VCaP (cell line): Measurements from ENCODE around the gene BCR.

Experiments
- H3K27ac ChIP-seq: fragments of 450-650 bp; 2 replicates; pipeline ENCODE4 v1.5.1; 2017
- TF ChIP-seq, protein P1 (sequence below): fragments of 450-650 bp; conservative IDR thresholded peaks from 2 replicates; pipeline ENCODE4 v1.5.1; 2017; ENCODE audit warnings: mild to moderate bottlenecking, moderate library complexity

Gene BCR

DNA sequence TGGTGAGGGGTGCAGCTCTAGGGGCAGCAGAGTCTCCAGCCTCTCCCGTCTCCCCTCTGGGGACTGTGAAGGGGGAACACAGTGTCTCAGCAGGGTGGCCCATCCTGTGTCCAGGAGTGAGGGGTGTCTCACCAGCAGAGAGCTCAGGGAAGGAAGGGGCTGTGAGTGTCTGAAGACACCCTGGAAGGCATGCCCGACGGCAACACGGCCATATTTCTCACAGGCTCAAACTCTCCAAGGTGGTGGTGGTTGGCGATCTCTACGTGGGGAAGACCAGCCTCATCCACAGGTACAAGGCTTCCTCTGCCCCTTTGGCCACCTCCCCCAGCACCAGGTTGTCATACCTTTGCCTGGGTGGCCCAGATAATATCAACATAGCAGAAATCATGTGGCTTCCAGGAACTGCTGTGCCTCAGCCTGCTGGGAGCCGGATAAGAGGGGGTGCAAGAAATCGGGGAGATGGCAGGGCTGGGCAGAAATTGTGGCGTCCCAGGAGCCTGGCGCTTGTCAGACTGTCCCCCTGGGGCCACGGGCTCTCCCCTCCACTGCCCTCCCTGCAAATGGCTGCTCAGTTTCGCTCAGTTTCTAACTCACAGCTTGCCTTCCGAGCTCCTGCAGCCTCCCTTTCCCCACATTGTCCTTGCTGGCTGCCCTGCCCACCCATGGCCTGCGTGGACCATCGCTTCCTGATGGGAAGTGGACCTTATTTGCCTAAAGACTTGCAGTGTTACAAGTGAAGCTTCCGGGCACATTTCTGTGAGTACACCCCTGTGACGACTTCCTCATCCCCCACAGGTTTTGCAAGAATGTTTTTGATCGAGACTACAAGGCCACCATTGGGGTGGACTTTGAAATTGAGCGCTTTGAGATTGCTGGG lies 27.8 kb upstream of the BCR start:
- H3K27ac ChIP-seq = peak overlapping the region; percentile 99; the same call in 1 of the 2 replicates
- TF ChIP-seq, protein P1, sequence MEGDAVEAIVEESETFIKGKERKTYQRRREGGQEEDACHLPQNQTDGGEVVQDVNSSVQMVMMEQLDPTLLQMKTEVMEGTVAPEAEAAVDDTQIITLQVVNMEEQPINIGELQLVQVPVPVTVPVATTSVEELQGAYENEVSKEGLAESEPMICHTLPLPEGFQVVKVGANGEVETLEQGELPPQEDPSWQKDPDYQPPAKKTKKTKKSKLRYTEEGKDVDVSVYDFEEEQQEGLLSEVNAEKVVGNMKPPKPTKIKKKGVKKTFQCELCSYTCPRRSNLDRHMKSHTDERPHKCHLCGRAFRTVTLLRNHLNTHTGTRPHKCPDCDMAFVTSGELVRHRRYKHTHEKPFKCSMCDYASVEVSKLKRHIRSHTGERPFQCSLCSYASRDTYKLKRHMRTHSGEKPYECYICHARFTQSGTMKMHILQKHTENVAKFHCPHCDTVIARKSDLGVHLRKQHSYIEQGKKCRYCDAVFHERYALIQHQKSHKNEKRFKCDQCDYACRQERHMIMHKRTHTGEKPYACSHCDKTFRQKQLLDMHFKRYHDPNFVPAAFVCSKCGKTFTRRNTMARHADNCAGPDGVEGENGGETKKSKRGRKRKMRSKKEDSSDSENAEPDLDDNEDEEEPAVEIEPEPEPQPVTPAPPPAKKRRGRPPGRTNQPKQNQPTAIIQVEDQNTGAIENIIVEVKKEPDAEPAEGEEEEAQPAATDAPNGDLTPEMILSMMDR = no peak

DNA sequence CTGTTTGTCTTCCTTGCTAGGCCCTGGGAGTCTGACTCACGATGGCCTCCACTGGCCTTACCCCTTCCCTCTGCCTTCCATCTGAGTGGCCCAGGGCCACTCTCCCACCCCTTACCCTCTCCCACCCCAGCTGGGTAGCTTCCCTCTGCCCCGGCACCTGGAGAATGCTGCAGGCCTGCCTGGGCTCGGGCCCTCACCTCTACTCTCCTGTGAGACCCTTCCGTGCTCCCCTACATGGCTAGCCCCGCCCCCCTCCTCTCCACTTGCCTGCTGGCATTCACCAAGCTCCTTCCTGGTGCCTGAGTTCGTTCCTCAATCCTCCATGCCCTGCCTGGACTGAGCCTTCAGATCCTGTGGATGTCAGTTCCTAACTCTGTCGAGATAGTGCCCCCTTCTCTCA lies 26.3 kb upstream of the BCR start:
- H3K27ac ChIP-seq = no peak overlapping the region
- TF ChIP-seq, protein P1 = no peak

DNA sequence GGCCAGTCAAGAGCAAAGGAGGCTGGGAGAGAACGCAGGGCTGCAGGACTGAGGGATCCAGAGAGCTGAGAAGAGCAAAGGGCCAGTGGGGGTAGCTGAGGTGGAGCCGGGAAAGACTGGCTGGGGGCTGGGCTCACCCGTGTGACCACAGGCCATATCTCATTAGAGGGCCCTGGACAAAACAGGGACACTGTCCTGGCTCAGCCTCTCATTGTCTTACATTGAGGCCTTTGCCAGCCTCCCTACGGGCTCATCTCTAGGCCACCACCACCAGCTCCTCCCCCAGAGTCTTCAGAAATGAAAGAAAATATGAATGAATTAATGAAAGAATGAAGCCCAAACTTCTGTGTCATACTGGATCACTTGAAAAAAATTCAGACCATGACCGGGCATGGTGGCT lies 25.8 kb upstream of the BCR start:
- TF ChIP-seq, protein P1 = no peak
- H3K27ac ChIP-seq = no peak overlapping the region

DNA sequence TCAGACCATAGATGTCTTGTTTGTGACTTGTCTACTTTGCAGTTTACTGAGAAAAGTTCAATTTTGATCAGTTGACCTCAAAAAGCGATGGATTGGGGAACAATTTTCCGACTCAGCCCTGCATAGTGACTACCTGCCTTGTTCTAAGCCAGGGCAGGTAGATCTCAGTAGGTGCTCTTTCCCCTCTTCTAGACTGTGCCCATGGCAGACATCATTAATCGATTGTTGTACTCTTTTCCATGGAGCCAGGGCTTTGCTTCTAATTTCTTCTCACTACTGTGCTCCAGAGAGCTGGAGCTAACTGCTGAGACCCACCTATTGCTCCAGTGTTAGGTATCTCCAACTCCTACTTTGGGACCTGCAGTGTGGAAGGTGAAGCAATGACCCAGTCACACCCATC lies 25.2 kb upstream of the BCR start:
- no peak overlapping the region for H3K27ac ChIP-seq
- TF ChIP-seq, protein P1 = no peak

DNA sequence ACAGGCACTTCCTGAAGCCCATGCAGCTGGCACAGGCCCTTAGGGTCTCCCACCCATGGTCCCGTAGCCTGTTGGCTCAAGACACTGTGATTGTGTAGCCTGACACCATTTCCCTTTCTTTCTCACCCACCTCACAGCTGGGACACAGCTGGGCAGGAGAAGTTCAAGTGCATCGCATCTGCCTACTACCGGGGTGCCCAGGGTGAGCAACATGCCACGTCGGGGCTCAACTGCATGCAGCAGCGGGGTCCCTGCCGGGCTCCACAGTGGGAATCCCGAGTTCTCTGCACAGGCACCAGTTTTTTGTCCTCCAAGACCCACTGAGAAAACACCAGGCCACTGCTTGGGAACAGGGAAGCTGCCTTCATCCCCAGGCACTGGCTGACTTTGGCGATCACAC lies 24.5 kb upstream of the BCR start:
- TF ChIP-seq, protein P1 = no peak
- no peak overlapping the region for H3K27ac ChIP-seq

DNA sequence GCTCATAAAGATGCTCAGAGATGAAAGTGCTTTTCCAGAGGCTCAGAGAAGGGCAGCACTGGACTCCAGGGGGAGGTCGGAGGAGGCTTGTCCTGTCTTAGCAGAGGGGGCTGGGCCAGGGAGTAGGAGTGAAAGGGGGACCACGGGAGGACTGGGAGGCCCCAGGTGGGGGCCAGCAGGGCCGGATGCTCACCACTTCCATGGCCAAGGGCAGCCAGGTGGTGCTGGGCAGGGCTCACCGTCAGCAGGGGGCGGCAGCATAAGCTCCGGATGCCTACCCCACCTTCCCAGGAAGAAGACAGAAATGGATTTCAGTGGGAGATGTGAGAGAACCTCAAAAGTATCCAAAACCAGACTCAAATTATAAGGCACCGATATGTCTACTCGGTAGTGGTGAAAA lies 24.0 kb upstream of the BCR start:
- no peak overlapping the region for H3K27ac ChIP-seq
- TF ChIP-seq, protein P1 = no peak

DNA sequence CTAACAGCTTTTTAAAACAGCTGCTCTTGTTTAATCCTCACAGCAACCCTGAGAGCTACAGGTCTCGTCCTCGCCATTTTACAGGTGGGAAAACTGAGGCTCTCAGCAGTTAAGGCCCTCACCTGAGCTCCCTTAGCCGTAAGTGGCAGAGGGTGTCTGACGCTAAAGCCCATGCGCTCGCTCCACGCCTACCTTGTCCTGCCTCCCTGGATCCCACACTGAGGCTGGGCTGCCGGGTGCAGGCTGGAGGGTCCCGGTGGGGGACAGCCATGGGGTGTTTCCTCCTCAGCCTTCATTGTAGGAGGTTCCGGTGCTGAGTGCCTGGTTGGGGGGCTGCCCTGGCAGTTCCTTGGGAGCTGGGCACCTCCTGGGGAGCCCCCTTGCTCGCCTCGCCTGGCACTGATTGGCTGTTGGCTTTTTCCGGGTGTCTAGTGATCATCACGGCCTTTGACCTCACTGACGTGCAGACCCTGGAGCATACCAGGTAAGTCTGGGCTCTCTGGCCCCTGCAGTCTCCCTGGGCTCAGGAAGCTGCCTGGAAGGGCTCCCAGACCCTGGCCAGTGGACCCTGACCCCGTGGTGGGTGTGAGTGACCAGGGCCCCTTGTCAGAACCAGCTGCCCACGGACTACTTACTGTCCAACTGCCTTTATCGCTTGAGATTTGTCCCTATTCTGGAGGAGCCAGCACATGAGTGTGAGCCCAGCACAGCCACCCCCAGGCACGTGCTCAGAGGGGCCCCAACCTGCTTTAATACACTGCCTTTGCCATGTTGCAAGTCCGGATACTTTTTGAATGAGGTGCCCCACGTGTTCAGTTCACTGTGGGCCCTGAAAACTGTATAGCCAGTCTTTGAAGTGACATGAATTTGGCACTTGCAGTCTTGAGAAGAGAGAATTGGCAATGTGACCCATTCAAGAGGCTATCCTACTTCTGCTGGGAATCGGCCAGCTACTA lies 22.5 kb upstream of the BCR start:
- TF ChIP-seq, protein P1 = no peak
- H3K27ac ChIP-seq = no peak overlapping the region
